HG02798 (cell line): ENCODE data around the gene CYB5A.

Source experiments
- ATAC-seq: cut with Tn5 transposase; IDR thresholded peaks from one replicate; pipeline ENCODE4 v1.9.1; 2021; ENCODE audit warnings: mild to moderate bottlenecking; ENCODE audit not compliant: unreplicated experiment, poor library complexity

CYB5A gene

GRCh38 chr18:74251297-74252038 lies 40.3 kb downstream of the CYB5A start:
- ATAC-seq: no peak

DNA sequence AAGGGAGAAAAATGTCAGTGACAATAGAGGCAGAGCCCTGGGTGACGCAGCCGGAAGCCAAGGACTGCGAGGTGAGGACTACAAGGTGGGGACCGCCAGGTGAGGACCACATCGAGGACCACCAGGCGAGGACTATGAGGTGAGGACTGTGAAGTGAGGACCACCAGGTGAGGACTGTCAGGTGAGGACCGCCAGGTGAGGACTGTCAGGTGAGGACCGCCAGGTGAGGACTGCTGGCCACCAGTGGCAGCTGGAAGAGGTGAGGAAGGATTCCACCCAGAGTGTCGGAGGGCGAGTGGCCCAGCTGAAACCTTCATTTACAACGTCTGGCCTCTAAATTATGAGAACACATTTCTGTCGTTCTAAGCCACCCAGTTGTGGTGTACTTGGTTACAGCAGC lies 41.6 kb downstream of the CYB5A start:
- ATAC-seq: no peak

GRCh38 chr18:74249181-74249968 lies 42.4 kb downstream of the CYB5A start:
- no peak for ATAC-seq

- peak; percentile 76 for ATAC-seq
Observed at GRCh38 chr18:74248595-74248994, 43.2 kb downstream of the CYB5A start.

GRCh38 chr18:74248189-74248588 lies 43.6 kb downstream of the CYB5A start:
- ATAC-seq: peak; percentile 8

- ATAC-seq: no peak
Observed at GRCh38 chr18:74244554-74244953, 47.2 kb downstream of the CYB5A start.

- ATAC-seq: no peak
Observed at GRCh38 chr18:74243127-74243526, 48.6 kb downstream of the CYB5A start.

DNA sequence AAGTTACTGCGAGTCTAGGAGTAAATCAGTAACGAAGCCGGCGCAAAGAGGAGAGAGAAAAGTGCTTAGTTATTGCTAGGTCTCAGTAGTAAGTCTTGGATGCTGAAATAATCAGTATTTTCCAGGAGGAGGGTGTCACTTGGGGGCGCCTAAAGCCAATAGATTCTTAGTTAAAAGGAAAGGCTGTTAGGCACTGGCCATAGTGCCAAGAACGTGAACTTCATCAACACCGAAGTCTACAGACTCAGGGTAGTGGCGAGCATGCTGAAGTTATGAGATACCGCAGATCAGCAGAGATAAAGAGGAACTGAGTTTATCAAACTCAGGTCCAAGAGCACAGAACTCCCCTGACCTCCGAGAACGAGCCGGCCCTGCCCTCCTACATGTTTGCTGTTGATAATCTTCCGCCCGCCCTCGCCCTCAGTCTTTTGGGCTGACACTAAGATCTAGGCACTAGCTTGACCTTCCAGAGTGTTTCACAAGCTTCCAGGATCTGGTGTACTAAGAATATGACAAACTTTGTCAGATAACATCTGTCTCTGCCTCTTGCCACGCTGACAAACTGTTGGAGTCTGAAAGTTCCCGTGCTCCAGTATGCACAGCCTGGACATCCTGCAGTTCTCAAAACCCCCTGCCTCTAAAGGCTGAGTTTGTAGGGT lies 49.2 kb downstream of the CYB5A start:
- no peak for ATAC-seq

DNA sequence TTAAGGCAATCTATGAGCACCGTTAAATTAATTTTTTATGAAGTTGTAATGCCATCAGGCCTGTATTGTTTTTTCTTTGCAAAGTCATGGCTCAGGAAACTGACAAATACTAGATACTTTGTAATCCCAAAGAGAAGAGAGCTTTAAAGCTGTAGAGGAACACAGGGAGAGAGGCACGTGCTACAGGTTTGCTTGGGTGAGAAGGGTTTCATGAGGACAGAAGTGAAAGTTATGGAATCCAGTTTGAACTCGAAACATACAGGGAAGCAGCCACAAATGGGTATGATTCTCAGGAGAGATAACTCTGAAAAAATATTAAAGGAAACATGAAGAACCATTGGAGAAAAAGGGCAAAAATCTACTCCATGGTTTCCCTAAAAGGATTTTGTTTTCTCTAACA lies 49.8 kb downstream of the CYB5A start:
- ATAC-seq: no peak

DNA sequence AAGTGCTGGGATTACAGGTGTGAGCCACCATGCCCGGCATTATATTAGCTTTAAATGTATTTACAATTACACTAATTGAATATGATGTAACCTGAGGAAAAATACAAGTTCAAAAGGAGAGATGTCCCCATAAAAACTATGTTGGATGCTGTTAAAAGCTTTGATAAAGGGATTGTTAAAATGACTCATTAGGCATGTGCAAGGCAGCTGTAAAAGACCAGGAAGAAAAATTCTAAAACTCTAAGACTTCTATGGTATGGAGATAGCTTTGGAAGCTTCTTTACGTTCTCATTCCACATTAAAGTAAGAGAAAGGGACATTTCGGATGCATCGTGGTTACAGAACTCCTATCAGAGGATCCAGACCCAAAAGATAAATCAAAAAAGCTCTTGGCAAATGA lies 50.3 kb downstream of the CYB5A start:
- ATAC-seq: no peak

DNA sequence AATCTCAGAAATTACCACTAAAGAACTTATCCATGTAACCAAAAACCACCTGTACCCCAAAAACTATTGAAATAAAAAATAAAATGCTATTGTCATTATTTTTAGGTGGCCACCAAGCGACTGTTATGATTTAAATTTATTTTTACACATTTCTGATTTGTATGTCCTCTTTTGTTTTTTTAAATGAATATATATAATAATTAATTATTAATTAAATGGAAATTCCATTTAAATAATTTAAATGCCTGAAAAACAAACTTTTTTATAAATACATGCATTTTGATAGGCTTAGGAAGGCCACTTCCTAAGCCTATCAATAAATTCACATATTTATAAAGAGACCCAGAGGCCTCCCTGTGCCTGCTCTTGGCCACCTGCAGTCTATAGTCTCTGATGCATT lies 52.2 kb downstream of the CYB5A start:
- ATAC-seq: no peak

GRCh38 chr18:74234326-74235171 lies 57.2 kb downstream of the CYB5A start:
- no peak for ATAC-seq

DNA sequence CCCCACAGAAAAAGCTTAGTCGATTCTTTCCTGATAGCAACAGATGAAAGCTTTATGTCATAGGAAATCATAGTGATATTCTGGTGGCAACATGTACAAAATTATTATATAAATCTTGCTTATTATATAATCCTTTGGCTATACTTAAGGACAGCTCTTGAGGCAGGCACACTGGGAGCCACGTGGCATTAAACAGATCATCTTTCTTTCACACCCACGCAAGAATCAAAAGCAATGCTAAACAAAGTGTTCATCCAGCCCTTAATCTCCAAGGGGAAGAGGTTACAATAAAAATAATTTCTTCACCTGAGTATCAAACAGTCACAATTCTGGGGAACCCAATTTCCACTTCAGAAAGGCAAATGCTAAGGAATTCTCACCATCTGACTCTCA lies 57.8 kb downstream of the CYB5A start:
- ATAC-seq: no peak

GRCh38 chr18:74230922-74231714 lies 60.6 kb downstream of the CYB5A start:
- no peak for ATAC-seq

DNA sequence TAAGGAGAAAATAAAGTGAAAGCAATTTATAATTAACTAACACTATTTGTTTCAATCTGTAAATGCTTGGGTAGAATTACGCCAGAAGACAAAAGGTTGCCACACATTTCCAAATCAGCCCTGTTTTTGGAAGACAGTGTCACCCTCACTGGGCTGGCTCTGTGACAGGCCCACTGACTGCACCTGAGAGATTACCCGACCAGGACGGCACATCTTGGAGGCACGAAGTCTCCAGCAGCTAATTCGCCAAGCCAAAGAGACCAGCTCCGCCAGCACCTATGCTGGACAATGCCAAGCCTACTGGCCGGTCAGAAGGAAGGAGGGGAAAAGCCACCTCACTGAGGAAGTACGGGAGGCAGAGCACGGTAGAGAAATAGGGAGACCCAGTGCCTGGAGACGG lies 61.9 kb downstream of the CYB5A start:
- no peak for ATAC-seq

- ATAC-seq: no peak
Observed at GRCh38 chr18:74229005-74229404, 62.8 kb downstream of the CYB5A start.

DNA sequence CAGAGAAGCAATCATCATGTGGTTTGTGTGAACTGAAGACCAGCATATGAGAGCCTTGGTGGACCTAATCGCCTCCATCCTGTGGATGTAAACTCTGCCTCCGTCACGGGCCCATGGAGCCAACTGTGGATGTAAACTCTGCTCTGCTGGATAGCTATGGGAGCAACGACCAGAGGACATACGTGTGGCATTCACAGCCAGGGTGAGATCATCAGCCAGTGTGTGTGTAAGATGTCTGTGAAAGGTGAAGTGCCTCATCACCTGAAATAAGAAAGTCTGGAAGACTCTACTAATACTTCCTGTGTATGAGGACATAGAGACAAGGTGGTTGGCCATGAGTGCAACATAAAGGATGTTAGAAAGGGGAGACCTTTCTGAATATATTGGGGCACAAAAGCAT lies 63.5 kb downstream of the CYB5A start:
- ATAC-seq: no peak

GRCh38 chr18:74226666-74227065 lies 65.1 kb downstream of the CYB5A start:
- ATAC-seq: no peak

- ATAC-seq: no peak
Observed at GRCh38 chr18:74226156-74226555, 65.6 kb downstream of the CYB5A start.
